Measurements from ENCODE around the gene IL17F.

DNA sequence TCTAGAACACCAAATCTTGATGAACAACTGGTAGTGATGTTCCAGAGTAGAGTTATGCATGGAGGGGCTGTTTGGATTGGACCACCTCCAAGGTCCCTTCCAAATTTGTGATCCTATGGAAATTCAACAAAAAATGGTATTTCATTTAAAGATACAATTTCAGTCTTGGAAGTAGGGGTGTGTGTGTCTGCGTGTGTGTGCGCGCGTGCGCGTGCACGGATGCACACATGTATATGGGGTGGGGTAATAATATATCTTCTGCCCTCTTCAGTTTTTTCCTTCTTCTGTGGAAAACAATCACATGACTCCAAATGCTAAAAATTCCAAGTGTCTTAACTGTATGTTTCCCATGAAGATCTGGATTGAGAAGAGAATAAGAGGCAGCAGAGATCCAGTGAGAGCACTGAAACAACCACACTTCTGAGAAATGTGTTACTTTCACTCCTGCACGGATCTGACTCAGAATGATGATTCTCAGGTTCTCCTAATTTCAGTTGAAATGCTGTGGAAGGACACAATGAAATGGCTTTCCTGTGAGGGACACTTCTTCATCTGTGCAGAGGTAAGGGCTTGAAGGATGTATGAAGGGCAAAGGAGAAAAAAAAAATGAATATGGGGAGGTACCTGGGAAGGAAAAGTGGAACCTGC lies 10.6 kb upstream of the IL17F start:
- TF ChIP-seq CTCF (IDR thresholded peaks at IDR 0.05) (no peak), POLR2AphosphoS5 (IDR thresholded peaks at IDR 0.05; ENCODE audit: low read depth, low read length) (no peak), REST (IDR thresholded peaks at IDR 0.05; ENCODE audit: insufficient read depth in 1 of 2, low read depth in 2 of 2, low read length in 1 of 2) (no peak), TCF7L2 (IDR thresholded peaks at IDR 0.05; ENCODE audit: low read depth, low read length) (no peak), SIN3A (IDR thresholded peaks at IDR 0.05; ENCODE audit: borderline replicate concordance, insufficient read depth, low read depth, low read length) (no peak)

Data from Panc1 (cell line).